T1000 (cell line): ENCODE data around the gene XKR3.
"Not testable (repeated sequence)": the region's sequence is repeated elsewhere in the genome, so short reads cannot be mapped to it uniquely, and the experiment has no call there.

Experiments used
- DNase-seq: peaks from one replicate; lab custom pipeline; 2025; ENCODE audit warnings: mixed read lengths; lab: John Stamatoyannopoulos, UW

XKR3 gene

GRCh38 chr22:16747266-16748159 lies 77.7 kb downstream of the XKR3 start:
- DNase-seq: not testable (repeated sequence)

- not testable (repeated sequence) for DNase-seq
These were observed 90.9 kb downstream of the XKR3 start for GRCh38 chr22:16734271-16734670.
